ENCODE measurements around the gene BACE1-AS.
"Not testable (repeated sequence)": the region's sequence is repeated elsewhere in the genome, so short reads cannot be mapped to it uniquely, and the experiment has no call there.

The BACE1-AS gene

DNA sequence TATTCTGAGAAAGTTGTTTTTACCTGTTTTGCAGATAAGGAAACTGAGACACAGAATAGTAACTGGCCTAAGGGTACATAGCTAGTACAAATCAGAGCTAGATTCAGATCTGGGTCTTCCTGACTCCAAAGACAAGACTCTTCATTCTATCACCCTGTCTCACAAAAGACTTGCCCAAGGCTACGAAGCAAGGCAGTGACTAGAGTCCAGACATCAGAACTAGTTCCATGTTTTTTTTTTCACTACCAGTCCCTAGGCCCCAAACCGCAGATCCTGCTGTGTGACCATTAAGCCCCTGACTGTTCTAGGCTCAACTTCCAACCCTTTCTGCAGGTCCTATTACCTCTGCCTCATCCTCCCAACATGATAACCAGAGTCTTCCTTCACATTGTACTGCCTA lies 1.5 kb downstream of the BACE1-AS start:
- no peak for DNase-seq

DNA sequence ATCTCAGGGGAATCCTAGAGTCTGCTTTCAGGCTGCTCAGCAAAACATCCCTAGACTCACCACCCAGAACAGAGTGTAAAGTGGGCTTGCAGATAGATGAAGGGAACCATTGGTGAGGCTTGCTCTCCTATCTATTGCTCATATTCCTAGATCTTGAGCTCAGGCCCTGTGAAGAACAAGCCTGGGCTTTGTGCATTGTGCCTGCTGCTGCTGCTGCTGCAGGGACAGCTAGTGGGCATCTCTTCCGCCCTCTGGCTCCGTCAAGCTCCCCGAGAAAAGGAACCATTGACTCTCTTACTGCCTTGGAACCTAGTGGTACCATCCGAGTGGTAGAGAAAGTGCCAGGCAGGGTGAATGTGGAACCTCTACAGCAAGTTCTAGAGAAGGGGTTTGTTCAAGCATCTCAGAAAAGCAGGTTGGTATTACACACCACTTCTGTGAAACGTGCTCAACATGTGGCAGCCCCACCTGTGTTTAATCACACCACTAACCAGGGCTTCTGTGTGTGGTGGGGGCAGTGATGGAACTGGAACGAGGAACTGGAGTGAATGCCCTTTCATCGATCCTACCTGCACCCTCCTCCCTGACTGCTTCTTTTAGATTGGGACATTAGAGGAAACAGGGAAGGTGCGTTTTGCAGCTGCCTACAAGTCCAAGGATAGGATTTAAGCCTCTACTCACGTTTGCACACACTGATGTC lies 4.4 kb downstream of the BACE1-AS start:
- DNase-seq = peak in 10 of 14 donors; percentile 33 to 73 (median 62)

DNA sequence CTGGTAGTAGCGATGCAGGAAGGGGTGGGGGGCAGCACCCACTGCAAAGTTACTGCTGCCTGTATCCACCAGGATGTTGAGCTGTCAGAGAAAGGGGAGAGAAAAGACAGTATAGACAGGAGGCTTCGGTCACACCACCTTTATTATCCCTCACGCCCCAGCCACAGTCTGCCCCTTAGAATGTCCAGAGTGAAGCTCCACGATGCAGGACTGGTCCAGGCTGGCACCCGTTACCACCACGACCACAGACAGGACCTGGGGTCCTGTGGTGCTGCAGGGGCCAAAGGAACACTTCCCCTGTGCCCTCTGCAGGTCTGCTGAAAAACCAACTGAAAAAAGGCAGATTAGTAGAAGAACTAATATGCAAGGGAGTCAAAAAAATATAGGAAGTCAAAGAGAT lies 5.7 kb downstream of the BACE1-AS start:
- DNase-seq = no peak

DNA sequence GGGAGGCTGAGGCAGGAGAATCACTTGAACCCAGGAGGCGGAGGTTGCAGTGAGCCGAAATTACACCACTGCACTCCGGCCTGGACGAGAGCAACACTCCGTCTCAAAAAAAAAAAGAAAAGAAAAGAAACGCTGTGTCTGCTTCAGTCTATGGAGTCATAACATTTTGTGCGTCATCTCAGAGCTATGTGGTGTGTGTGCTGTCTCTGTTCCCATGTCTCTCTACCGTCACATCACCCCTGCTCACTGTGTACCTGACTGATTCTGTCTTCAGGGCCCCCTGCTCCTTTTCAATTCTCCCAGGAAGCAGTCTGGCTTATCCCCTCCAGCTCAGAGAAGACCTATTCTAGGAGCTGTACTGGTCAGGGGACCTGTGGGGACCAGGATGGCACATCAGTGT lies 7.0 kb downstream of the BACE1-AS start:
- DNase-seq = no peak

DNA sequence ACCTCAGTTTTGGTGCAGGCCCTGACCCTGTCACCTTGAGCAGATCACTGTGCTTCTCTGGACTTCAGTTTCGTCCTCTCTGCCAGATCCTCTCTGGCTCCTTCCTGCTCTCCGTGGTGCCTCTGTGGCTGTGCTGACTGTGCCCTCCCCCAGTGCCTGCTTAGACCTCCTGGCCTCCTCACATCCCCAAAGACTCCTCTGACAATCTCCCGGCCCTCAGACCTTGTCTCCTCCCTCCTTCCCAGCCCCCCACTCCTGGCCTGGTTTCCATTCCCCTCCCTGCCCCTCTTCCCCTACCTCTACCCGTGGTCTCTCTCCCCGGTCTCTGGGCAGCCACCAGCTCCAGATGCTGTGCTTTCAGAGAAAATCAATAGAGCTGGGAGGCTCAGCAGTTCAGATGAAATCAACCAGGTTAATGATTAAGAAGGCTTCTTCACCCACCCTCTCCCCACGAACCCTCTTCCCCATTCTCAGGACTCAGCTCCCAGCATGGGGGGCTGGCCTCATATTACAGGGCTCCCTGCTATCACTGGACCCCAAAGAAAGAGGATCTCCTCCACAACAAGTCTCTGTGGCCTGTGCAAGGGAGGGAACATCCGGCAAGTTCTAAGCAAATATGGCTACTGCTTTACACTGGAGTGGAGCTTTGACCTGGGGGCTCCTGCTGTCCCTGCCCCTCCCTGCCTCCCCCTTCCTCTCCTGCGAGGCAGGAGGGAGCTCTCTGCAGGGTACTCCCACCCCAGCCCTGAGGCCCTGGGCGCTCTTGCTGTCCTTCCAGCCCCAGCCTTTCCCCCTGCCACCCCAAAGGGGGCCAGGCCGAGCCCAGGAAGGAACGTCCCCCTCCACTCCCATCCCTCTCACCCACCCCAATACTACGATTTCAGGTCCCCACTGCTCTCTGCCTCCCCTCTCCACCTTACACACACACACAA lies 8.5 kb downstream of the BACE1-AS start:
- DNase-seq = no peak

DNA sequence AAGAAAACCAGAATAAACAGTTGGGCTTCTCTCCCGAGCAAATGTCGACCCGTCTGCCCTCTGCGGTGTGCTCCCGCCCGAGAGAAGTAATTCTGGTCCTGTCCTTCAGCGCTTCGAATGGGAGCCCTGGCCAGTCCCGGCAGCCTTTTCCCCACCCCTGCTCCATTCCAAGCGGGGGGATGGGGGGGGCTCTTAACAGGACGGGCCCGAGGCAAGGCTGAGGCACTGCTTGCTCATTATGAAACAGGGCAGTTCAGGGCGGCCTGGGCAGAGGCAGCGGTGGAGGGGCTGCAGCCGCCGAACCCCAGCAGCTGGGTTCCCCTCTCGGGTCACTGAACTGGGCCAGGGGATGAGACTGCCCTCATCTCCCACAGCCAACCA lies 9.1 kb downstream of the BACE1-AS start:
- peak in 8 of 14 donors; percentile 22 to 56 (median 36) for DNase-seq

DNA sequence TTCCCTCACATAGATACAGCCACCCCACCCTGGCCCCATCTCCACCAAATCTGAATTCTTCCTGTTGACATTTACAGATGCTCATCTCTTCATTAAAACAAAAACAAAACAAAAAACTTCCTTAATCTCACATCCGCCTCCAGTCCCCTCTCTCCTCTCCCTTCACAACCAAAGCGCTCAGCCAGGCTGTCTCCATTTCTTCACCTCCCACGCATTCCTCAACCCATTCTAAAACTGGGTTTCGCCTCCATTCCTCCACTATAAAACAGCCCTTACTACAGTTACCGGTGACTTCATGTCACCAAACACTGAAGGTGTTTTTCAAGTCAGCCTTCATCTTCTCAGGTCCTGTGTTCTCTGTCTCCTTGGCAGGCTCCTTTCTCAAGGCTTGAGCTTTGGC lies 9.6 kb downstream of the BACE1-AS start:
- DNase-seq = no peak

DNA sequence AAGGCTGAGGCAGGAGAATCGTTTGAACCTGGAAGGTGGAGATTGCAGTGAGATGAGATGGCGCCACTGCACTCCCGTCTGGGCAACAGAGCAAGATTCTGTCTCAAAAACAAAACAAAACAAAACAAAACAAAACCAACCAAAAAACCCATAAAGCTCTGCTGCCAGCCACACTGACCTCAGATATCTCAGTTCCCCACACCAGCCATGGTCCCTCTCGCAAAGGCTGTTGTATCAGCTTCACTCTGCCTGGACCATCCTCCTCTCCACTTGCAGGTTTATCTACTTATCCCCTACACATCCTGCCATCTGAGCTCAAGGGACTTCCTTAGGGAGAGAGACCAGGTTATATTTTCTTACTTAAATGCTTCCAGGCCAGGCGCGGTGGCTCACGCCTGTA lies 11.1 kb downstream of the BACE1-AS start:
- DNase-seq = no peak

DNA sequence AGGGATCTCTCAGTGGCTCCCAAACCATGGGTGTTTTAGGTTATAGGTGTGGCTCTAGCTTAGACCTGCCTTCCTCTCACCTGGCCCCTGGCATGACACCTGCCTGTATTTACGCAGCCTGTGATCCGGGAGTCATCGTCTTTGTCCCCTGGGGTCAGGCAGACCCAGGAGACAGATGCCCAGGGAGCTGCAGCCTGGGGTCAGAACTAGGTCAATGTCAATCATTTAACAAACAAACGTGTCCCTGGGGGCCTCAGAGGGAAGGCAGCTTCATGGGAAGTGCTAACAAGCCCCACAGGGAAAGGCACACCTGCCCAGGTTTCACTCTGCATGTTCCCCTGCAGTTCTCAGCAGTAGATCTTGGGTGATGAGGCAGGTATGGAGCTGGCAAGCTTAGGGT lies 12.0 kb downstream of the BACE1-AS start:
- no peak for DNase-seq

DNA sequence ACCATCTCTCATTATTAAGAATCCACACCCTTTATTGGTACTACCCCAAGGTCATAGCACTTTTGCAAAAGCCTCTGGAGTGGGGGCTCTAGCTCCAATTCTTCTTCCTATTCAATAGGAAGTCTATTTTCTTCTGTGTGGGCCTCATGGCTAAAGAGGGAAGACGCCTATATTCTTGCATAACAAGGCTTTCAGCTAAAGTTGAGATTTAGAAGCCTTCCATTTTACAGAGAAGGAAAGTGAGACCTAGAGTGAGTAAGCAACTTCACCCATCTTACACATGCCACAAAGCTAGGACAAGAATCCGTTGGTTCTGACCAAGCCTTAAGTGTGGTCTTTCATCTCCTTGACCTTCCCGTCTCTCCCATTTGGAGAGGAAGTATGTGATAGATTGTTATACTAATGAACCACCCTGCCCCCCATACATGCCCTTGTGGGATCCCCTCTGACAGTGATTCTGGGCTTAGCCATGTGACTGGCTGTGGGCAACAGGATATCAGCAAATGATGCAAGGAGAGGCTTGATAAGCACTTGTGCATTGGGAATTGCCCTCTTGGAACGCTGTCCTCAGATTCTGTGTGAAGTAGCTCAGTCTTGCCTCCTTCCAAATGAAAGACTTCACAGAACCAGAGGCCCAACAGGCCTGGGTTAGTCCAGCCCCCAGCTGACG lies 12.6 kb downstream of the BACE1-AS start:
- no peak for DNase-seq

DNA sequence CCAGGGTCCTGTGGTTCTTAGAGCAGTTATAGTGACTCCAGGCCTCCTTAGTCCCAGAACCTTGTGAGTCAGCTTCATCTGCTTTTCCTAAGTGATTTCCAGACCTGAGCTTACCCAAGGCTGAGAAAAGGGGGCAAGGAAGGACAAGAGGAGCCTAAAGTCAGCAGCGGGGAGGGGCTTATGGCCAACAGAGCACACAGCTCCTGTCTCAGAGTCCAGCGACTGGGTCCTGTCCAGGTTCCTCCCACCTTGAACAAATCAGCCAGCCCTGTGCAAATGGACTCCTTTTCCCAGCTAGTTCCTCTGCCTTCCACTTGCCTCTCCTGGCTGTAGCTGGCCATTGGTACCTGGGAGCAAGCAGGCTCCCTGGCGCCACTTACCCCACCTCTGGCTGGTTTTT lies 14.0 kb downstream of the BACE1-AS start:
- DNase-seq = no peak

DNA sequence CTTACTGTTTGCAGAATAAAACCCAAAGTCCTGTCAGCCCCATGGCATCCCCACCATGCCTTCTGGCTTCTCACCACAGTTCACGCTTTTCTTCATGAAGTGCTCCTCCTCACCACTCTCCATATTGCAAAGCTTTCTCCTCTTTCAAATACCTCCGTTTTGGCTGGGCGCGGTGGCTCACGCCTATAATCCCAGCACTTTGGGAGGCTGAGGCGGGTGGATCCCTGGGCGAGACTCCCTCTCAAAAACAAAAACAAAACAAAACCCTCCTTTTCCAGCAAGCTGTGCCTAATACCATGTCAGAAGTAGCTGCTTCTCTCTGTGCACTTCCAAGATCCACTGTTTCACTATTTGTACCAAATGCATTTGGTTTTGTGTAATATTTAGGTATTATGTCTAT lies 18.2 kb downstream of the BACE1-AS start:
- DNase-seq = no peak

DNA sequence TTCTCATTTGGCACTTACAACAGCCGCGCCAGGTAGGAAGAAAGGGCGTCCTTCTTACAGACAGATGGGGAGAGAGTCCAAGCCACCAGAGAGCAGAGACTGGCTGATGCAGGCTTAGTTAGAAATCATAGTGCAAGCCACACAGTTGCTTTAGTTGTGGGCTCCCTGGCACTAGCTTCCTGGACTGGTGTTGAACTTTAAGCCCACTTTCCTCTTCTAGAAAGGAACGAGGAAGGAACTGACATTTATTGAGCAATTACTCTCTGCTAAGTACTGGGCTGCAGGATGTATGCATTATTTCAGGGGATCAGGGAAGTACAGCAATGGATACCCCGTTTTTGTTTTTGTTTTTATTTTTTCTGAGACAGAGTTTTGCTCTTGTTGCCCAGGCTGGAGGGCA lies 21.9 kb downstream of the BACE1-AS start:
- DNase-seq = no peak

DNA sequence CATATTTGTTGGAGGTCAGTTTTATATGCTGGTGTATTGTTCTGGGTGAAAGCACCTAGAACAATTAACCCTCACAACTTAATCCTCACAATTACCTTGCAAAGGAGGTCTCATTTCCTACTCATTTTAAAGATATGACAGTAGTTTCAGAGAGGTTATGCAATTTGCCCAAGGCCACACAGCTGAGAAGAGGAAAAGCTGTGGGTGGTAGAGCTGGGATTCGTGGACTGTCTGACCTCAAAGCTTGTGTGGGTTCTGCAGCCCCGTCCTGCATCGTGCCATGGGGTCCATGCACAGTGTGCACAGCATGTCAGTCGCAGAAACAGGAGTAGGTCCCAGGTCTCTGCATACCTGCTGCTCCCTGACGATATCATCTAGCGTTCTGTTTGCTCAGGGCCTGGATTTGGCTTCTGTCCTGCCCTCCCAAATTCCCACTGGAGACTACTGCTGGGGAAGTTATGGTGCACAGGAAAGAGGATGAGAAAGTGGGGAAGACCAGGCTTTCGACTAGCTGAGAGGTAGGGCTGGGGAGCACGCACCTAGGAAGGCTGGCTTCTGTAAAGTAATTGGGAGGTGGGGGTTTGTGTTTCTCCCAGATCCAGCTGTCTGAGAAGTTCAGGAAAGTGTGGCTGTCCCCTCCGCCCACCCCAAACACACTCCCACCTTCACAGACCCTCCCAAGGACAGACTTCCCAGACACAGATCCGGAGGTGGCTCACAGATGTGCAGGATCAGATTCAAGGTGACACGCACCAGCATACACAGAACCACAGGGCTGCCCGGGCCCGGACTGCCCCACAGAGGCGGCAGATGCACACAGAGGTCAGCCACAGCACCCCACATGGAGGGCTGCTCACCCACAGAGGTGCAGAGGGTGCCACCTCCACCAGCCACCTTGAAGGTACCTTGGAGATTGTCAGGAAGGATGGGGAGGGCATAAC lies 23.0 kb downstream of the BACE1-AS start:
- no peak for DNase-seq

DNA sequence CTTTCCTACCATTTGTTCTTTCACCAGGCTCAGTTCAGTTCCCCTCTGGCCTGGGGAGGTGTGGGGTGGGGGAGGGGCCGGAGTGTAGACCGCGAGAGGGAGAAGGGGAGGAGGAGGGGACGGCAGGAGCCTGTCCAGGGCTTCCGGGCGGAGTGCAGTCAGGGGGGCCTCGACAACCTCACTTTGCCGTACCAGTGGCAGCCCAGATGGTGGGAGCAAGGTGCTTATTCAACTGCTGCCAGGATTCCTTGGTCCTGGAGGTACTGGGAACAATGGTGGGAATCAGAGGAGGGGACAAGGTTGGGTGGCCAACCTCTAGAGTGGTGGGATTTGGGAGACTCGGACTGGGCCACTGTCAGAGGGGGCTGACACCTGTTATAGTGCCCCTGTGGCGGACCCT lies 23.7 kb downstream of the BACE1-AS start:
- peak in 1 of 14 donors; percentile 32 for DNase-seq

DNA sequence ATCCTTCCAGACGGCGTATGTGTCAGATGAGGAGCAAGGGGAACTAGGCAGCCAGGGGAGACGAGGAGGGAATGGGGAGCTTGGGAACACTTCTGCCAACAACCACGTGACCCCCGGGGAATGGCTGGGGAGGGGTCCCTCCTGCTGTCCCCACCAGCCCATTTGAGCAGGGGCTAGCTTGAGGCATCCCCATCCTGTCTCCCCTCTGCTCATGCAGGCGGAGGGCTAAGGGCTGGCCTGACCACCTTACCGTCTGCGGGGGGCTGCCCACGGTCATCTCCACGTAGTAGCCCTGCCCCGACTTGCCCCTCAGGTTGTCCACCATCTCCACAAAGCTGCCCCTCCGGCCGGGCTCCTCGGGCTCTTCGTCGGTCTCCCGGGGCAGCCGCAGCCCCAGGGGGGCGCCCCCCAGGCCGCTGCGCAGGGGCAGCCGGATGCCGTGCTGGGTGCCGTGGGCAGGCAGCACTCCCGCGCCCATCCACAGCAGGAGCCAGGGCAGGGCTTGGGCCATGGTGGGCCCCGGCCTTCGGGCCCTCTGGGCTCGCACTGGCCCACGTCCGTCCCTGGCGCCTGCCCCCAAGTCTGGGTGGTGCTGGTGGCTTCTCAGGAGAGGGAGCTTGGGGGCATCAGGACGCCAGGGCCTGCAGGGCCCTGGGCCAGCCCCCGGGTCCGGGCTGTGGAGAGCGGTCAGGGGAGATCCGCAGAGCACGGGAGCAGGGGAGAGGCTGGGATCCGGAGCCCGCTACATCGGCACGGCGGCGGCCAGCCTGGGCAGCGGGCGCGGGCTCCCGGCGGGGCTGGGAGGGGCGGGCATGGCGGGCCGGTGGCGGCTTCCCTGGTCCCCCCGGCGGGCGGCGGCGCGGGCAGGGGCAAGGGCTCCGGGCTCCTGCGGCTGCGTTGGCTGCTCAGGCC lies 24.4 kb downstream of the BACE1-AS start:
- DNase-seq = peak in 2 of 14 donors; percentile 32 to 48

DNA sequence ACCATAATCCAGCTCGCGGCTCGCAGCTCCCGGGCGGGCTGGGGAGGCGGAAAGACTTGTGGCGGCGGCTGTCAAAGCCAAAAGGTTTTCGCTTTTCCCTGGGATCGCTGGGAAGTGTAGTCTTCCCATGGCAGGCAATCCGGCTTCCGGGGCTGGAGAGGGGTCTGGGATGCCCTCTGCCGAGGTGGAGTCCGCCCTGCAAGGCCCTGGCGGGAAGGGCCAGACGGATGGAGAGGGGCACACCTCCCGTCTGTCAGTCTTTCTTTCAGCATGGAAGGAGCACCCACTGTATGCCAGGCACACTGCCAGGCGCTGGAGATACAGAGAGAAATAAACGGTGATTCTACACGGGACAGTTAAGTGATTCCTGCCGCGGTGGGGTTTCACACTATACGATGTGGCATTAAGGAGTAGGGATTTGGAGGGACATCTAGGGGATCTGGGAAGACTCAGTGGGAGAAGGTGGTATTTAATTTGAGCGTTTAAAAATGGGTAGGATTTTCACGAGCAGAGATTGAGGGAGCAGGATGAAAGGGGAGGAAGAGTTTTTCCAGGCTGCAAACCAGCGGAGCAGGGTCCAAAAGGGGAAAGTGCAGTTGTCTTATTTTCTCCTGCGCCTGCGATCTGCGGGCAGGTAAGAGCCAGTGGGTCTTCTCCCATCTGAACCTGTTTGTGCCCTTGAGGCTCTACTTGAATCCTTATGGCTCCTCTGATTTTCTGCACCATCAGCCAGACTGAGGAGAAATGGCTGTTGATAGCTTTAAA lies 25.2 kb downstream of the BACE1-AS start, which contains the start of gene BACE1:
TSS of gene BACE1 (minus strand) at position 60 of the 765 bp plus-strand sequence. CDS start 461 bp downstream, outside the sequence.
- peak; percentile 32 to 93 (median 81) for DNase-seq

DNA sequence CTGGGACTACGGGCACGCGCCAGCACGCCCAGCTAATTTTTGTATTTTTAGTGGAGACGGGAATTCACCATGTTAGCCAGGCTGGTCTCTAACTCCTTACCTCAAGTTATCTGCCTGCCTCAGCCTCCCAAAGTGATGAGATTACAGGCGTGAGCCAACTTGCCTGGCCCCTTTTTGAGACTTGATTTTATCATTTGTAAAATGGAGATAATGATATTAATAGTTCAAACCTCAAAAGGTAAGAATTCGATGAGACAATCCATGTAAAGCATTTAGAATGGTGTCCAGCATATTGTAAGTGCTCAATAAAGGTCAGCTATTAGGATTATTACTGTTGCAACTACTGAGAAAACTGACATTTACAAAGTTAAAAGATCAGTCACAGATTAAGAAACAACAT lies 27.6 kb downstream of the BACE1-AS start:
- DNase-seq = no peak

DNA sequence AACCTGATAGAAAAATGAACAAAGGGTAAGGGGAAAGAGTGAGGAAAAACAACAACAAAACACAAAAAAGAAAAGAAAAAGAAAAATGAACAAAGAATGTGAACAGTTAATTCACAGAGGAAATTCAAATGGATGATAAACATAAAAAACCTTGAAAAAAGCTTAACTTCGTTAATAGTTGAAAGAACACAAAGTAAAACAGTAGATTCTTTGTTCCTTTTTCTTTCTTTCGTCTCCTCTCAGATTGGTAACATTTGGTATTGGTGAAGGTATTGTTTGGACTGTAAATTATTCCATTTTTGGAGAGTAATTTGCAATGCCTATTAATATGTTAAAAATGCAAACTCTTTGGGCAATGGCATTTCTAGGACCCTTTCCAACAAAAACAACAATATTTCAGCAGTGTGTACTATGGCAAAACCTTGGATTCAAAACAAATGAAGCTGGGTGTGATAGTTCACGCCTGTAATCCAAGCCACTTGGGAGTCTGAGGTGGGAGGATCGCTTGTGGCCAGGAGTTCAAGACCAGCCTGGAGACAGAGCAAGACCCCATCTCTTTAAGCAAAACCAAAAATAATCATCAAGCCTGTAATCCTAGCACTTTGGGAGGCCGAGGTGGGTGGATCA lies 28.2 kb downstream of the BACE1-AS start:
- no peak for DNase-seq

DNA sequence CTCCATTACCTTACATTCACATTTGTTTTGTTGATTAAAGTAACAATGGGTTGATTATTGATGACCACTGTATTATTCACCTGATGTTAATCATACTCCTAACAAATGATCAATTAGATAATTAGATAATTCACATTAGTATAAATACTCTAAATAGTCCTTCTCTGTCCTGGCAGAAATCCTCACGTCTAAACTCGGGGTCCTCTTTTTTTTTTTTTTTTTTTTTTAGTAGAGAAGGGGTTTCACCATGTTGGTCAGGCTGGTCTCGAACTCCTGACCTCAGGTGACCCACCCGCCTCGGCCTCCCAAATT lies 36.1 kb downstream of the BACE1-AS start:
- not testable (repeated sequence) for DNase-seq

Measured in C1 segment of cervical spinal cord (tissue), 14 donors.